Epithelial cell of proximal tubule (primary cell): Measurements from ENCODE around the gene ZNHIT3. TPM values are rescaled to one million over a fixed set of nuclear protein-coding genes. Genes with fewer than 3 reads are reported as not detected.
"Not testable (repeated sequence)": the region's sequence is repeated elsewhere in the genome, so short reads cannot be mapped to it uniquely, and the experiment has no call there.

Experiments used
- DNase-seq: peaks from one replicate; pipeline ENCODE4 v3.0.0-alpha.2; 2011; ENCODE audit warnings: low read depth
- H3K4me3 ChIP-seq: 2 replicates; pipeline ENCODE4 v1.5.1; 2011; ENCODE audit warnings: low read depth, mild to moderate bottlenecking, low read length
- CTCF ChIP-seq: conservative IDR thresholded peaks from 2 replicates; pipeline ENCODE4 v1.5.1; 2012; ENCODE audit warnings: low read depth, mild to moderate bottlenecking, low read length
- total RNA-seq: library from RNA; depleted of rRNA; stranded (reverse); fragments of >200 nt; gene quantifications from 2 replicates; pipeline ENCODE4 v1.2.3, GENCODE V29; 2015

The ZNHIT3 gene
- total RNA-seq, 1 donor from 2014 or later = 56.0 TPM

- no peak overlapping the region for H3K4me3 ChIP-seq
- DNase-seq = no peak
These were observed 20.4 kb downstream of the ZNHIT3 start for GRCh38 chr17:36506831-36507230.

GRCh38 chr17:36507266-36507665 is 20.8 kb downstream of the ZNHIT3 start:
- TF ChIP-seq CTCF = no peak
- no peak overlapping the region for H3K4me3 ChIP-seq
- DNase-seq = no peak

More at GRCh38 chr17:36506831-36507230, 20.4 kb downstream of the ZNHIT3 start:
- TF ChIP-seq CTCF = no peak

- not testable (repeated sequence) for H3K4me3 ChIP-seq, DNase-seq
These were observed 22.0 kb downstream of the ZNHIT3 start for GRCh38 chr17:36508439-36508838.

GRCh38 chr17:36509272-36509985 is 22.9 kb downstream of the ZNHIT3 start:
- DNase-seq = no peak
- no peak overlapping the region for H3K4me3 ChIP-seq
- TF ChIP-seq CTCF = no peak

GRCh38 chr17:36510636-36511035 is 24.2 kb downstream of the ZNHIT3 start:
- no peak for DNase-seq
- no peak for TF ChIP-seq CTCF

GRCh38 chr17:36511216-36511615 is 24.7 kb downstream of the ZNHIT3 start:
- H3K4me3 ChIP-seq = no peak overlapping the region
- DNase-seq = no peak
- no peak for TF ChIP-seq CTCF

More at GRCh38 chr17:36510636-36511035, 24.2 kb downstream of the ZNHIT3 start:
- no peak overlapping the region for H3K4me3 ChIP-seq

- DNase-seq = no peak
- no peak for TF ChIP-seq CTCF
- H3K4me3 ChIP-seq = no peak overlapping the region
These were observed 26.2 kb downstream of the ZNHIT3 start for GRCh38 chr17:36512641-36513040.
